ENCODE measurements around the gene C1QB. TPM values are rescaled to one million over a fixed set of nuclear protein-coding genes. Genes with fewer than 3 reads are reported as not detected.

Gene C1QB
- total RNA-seq, 1 experiment from 2014 or later = not detected

- Mint-ChIP-seq H3K27ac (ENCODE audit: low read depth, unreplicated experiment) (no peak overlapping the region), H3K27me3 (ENCODE audit: insufficient read depth, unreplicated experiment) (peaks cover 21% of the 10 kb centered on the region), H3K9me3 (ENCODE audit: unreplicated experiment) (no peaks in the 10 kb centered on the region), H3K4me1 (ENCODE audit: insufficient read depth, unreplicated experiment) (no peaks in the 10 kb centered on the region), H3K4me3 (ENCODE audit: unreplicated experiment) (no peak overlapping the region), H3K36me3 (ENCODE audit: insufficient read depth, unreplicated experiment) (no peaks in the 10 kb centered on the region)
- TF ChIP-seq CTCF (IDR thresholded peaks at IDR 0.05; ENCODE audit: unreplicated experiment) = no peak
- CTCF ChIA-PET = interaction anchor here (0.6 kb wide), 1 partner anchor 212 kb away, joined by 5 read pairs; no protein-coding TSS in a partner anchor
- intact Hi-C loops (cut with micrococcal nuclease) = loop anchor here (10.0 kb wide), 1 partner anchor 511 kb away; no protein-coding TSS in a partner anchor
- DNase-seq (ENCODE audit: unreplicated experiment) = no peak
- POLR2A ChIA-PET = no interaction called here
- no TSS peak for BruUV-seq (replicated peaks)
Measured at GRCh38 chr1:22645931-22646330, 7.1 kb upstream of the C1QB start.

DNA sequence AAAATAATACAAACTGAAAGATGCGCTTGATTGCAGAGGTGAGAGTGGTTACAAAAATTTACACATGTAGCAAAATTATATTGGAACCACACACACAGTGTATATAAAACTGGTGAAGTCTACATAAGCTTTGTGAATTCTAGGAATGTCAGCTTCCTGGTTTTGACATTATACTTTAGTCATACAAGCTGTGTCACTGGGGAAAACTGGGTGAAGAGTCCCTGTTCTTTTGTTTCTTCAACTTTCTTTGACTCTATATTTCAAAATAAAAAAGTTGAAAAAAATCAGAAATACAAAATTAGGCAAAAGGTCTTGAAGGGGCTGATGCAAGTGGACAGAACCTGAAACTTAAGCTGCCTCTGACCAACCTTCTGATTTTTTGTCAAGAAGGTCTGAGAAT is 6.7 kb upstream of the C1QB start:
- TF ChIP-seq CTCF (IDR thresholded peaks at IDR 0.05; ENCODE audit: unreplicated experiment) = no peak
- Mint-ChIP-seq H3K4me3 (ENCODE audit: unreplicated experiment) (no peak overlapping the region), H3K4me1 (ENCODE audit: insufficient read depth, unreplicated experiment) (no peaks in the 10 kb centered on the region), H3K27ac (ENCODE audit: low read depth, unreplicated experiment) (no peak overlapping the region), H3K27me3 (ENCODE audit: insufficient read depth, unreplicated experiment) (peaks cover 25% of the 10 kb centered on the region), H3K9me3 (ENCODE audit: unreplicated experiment) (no peaks in the 10 kb centered on the region), H3K36me3 (ENCODE audit: insufficient read depth, unreplicated experiment) (no peaks in the 10 kb centered on the region)
- DNase-seq (ENCODE audit: unreplicated experiment) = no peak
- POLR2A ChIA-PET = no interaction called here
- CTCF ChIA-PET = interaction anchor here (0.6 kb wide), 2 partner anchors 28 to 212 kb away, joined by 3 to 5 read pairs; no protein-coding TSS in a partner anchor
- no TSS peak for BruUV-seq (replicated peaks)
- intact Hi-C loops (cut with micrococcal nuclease) = loop anchor here (10.0 kb wide), 1 partner anchor 512 kb away; no protein-coding TSS in a partner anchor

DNA sequence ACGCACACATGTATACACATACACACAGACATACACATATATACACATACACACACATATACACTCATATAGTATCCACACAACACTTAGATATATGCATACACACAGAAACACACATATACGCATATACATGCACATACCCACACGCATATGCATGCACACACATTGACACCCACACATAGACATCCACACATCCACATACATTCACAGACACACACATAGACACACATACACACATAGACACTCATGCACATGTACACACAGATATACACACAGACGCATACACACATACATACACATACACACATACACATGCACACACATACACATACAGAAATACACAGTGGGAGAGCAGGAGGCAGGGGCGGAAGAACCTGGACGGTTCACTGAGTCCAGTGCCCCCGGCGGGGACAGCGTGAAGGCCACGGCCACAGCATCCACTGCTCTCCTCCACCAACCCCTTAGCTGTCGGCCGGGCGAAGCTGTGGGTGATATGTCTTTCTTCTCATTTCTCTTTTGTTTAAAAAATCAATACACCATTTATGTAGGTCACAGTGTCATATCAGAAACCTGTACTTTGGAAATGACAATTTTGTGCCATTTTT is 2.8 kb upstream of the C1QB start:
- CTCF ChIA-PET = interaction anchor here (2.1 kb wide), 1 partner anchor 8 kb away, joined by 8 read pairs; no protein-coding TSS in a partner anchor
- Mint-ChIP-seq H3K4me3 (ENCODE audit: unreplicated experiment) (no peak overlapping the region), H3K27me3 (ENCODE audit: insufficient read depth, unreplicated experiment) (peaks cover 62% of the 10 kb centered on the region), H3K36me3 (ENCODE audit: insufficient read depth, unreplicated experiment) (no peaks in the 10 kb centered on the region), H3K27ac (ENCODE audit: low read depth, unreplicated experiment) (no peak overlapping the region), H3K4me1 (ENCODE audit: insufficient read depth, unreplicated experiment) (no peaks in the 10 kb centered on the region), H3K9me3 (ENCODE audit: unreplicated experiment) (no peaks in the 10 kb centered on the region)
- TF ChIP-seq CTCF (IDR thresholded peaks at IDR 0.05; ENCODE audit: unreplicated experiment) = no peak
- POLR2A ChIA-PET = no interaction called here
- BruUV-seq (replicated peaks) = no TSS peak
- no peak for DNase-seq (ENCODE audit: unreplicated experiment)
- intact Hi-C loops (cut with micrococcal nuclease) = no loop called here

GRCh38 chr1:22651941-22652856 is 837 bp upstream of the C1QB start:
- Mint-ChIP-seq H3K9me3 (ENCODE audit: unreplicated experiment) (no peaks in the 10 kb centered on the region), H3K27me3 (ENCODE audit: insufficient read depth, unreplicated experiment) (peaks cover 82% of the 10 kb centered on the region), H3K4me1 (ENCODE audit: insufficient read depth, unreplicated experiment) (no peaks in the 10 kb centered on the region), H3K4me3 (ENCODE audit: unreplicated experiment) (no peak overlapping the region), H3K27ac (ENCODE audit: low read depth, unreplicated experiment) (no peak overlapping the region), H3K36me3 (ENCODE audit: insufficient read depth, unreplicated experiment) (no peaks in the 10 kb centered on the region)
- ChIA-PET POLR2A (no interaction called here), CTCF (interaction anchor here (2.1 kb wide), 1 partner anchor 10 kb away, joined by 8 read pairs; no protein-coding TSS in a partner anchor)
- no peak for DNase-seq (ENCODE audit: unreplicated experiment)
- no peak for TF ChIP-seq CTCF (IDR thresholded peaks at IDR 0.05; ENCODE audit: unreplicated experiment)
- intact Hi-C loops (cut with micrococcal nuclease) = no loop called here
- BruUV-seq (replicated peaks) = no TSS peak

All from MCF 10A (cell line).